Retinal pigment epithelial cell (primary cell): ENCODE results near the gene CTIF.

ENCODE experiments used
- DNase-seq: peaks from one replicate; pipeline ENCODE4 v3.0.0-alpha.2; 2010; ENCODE audit warnings: low read depth
- H3K4me3 ChIP-seq: 2 replicates; pipeline ENCODE4 v1.5.1; 2011; ENCODE audit warnings: mild to moderate bottlenecking, low read length, control low read depth, moderate library complexity
- TF ChIP-seq, protein P1 (sequence below): conservative IDR thresholded peaks from 2 replicates; pipeline ENCODE4 v1.5.1; 2011; ENCODE audit warnings: low read depth, low read length, control low read depth, inconsistent platforms

CTIF gene

DNA sequence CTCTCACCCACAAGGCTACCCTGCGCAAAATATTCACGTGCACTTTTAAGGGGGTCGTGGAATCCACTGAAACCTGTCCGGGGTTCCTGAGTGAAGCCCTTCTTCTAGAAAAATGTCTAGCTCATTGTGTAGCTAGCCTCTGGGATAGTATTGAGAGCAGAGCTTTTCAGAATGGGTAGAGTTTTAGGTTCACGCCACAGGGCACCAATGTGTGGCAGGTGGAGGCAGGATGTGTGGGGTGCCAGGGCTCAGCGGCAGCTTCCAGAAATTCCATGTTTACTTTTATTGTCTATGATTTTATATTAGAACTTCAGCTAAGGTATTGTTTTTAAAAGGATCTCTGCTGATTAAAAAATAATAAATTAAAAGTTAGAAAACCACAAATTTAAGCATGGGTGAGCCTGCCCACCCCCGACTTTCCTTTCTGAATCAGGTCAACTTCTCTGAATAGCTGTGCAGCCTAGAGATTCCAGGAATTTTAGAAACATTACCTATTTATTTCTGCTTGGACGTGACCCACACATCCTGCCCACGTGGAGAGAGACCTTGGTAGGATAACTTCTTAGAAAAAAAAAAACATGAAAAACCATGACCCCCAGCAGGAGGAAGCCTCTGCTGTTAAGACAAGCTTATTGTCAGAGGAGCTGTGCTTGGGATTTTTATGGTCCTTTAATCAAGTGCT lies 163.7 kb downstream of the CTIF start:
- TF ChIP-seq, protein P1, sequence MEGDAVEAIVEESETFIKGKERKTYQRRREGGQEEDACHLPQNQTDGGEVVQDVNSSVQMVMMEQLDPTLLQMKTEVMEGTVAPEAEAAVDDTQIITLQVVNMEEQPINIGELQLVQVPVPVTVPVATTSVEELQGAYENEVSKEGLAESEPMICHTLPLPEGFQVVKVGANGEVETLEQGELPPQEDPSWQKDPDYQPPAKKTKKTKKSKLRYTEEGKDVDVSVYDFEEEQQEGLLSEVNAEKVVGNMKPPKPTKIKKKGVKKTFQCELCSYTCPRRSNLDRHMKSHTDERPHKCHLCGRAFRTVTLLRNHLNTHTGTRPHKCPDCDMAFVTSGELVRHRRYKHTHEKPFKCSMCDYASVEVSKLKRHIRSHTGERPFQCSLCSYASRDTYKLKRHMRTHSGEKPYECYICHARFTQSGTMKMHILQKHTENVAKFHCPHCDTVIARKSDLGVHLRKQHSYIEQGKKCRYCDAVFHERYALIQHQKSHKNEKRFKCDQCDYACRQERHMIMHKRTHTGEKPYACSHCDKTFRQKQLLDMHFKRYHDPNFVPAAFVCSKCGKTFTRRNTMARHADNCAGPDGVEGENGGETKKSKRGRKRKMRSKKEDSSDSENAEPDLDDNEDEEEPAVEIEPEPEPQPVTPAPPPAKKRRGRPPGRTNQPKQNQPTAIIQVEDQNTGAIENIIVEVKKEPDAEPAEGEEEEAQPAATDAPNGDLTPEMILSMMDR, result no peak
- no peak overlapping the region for H3K4me3 ChIP-seq
- no peak for DNase-seq

DNA sequence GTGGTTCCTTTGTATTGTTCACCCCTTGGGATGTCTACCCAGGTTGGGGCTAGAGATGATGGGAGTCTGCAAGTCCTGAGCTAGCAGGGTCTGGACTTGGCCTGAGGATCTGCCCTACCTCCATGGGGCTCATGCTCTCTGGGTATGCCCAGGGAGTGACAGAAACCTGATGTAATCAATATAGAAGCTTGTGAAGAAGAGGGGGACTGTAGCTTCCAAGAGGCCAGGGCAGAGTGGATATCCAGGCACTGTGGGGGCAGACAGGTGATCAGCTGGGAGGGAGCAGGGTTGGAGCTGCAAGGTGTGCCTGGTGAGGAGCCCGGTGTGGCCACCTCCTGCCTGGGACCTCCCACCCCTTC lies 164.2 kb downstream of the CTIF start:
- TF ChIP-seq, protein P1, result no peak
- DNase-seq, result no peak

DNA sequence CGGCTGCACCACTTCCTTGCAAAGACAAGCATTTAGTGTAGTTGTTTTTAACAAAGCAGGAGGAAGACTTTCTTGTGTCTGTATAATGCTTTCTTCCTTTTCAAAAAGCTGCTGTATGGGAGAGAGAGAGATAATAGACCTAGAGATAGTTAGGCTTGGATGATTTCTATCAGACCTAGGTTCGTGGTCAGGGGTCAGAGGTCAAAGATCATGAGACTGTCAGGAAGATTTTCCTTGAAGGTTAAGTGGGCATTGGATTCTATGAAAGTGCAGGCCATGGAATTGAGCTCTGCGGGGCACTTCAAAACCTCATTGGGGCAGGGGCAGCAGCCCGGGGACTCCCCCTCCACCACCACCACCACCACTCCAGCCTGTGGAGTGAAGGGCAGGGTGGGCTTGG lies 164.6 kb downstream of the CTIF start:
- TF ChIP-seq, protein P1, result no peak
- no peak for DNase-seq
- H3K4me3 ChIP-seq, result no peak overlapping the region

More for the DNA sequence above, 164.2 kb downstream of the CTIF start:
- no peak overlapping the region for H3K4me3 ChIP-seq

DNA sequence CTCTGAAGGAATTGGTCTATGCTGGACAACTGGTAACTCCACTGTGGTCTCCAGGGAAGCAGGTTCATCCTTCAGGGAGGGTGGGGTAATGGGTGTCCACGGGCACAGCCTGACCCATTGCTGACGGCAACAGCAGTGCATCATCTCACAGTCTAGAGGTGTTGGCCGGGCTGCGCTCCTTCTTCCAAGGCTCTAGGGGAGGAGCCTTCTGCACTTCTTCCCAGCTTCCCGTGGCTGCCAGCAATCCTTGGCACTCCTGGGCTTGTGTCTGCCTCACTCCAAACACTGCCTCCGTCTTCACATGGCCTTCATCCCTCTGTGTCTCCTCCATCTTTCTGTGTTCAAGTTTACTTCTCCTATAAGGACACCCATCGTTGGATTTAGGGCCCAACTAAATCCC lies 166.2 kb downstream of the CTIF start:
- TF ChIP-seq, protein P1, result no peak
- H3K4me3 ChIP-seq, result no peak overlapping the region
- no peak for DNase-seq

DNA sequence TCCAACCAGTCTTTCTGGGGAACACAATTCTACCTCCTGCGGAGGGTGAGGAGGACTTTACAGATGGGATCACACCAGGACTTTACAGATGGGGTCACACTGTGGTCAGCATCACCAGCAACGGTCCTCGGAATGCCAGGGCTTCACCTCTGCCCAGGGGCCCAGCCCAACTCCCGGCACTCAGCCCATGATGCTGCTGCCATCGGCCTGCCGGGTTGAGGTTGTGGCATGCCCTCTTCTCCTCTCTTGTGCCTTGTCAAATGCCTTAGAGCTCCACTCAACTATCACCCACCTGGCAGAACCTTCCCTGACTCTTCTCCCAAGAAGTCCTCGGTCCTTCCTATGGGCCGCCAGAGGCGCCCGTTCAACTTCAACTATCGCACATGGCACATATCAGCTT lies 166.7 kb downstream of the CTIF start:
- DNase-seq, result no peak
- TF ChIP-seq, protein P1, result no peak
- no peak overlapping the region for H3K4me3 ChIP-seq

DNA sequence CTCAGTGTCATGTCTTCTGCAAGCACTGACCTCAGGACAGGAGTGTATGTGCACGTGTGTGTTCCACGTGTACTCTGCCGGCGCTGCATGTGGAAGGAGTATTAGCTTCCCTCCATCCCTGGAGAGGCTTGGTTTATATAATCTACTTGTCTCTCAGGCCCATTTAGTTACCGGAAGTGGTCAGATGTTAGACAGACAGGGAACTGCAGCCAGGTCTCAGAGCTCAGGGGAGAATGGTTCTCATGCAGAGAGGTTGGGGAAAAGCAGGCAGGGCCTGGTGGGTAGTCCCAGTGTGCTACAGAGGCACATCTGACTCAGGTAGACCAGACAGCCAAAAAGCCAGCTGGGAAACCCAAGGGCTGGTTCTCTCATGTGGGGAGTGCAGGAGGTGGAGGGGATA lies 167.9 kb downstream of the CTIF start:
- TF ChIP-seq, protein P1, result no peak
- H3K4me3 ChIP-seq, result no peak overlapping the region
- no peak for DNase-seq

DNA sequence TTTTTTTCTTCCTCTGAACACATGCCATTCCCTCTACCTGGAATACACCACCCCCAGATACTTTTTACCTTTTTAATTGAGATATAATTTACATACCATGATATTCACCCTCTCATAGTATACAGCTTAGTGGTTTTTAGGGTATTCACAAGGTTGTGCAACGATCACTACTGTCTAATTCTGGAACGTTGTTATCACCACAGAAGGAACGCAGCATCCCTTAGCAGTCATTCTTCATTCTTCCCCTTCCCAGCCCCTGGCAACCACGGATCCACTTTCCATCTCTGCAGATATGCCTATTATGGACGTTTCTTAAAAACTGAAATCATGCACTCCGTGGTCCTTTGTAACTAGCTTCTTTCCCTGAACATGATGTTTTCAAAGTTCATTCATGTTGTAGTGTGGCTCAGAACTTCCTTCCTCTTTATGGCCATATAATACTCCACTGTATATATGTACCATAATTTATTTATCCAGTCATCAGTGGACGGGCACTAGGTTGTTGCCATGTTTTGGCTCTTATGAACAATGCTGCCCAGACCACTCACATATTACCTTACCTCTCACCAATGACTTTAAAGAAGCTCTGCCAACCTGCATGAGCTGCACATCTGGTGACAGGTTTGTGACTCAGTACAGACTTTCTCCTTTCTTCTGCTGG lies 168.9 kb downstream of the CTIF start:
- DNase-seq, result no peak
- TF ChIP-seq, protein P1, result no peak
- no peak overlapping the region for H3K4me3 ChIP-seq
